Upper lobe of left lung (tissue), 6 donors: Measurements from ENCODE around the gene IFI44L. TPM values are rescaled to one million over a fixed set of nuclear protein-coding genes. Genes with fewer than 3 reads are reported as not detected.

Experiments used
- ATAC-seq, 2 donors: fragments of 200-7000 bp; cut with Tn5 transposase; one replicate each; pipeline ENCODE4 v1.9.1; 2022; ENCODE audit warnings: mild to moderate bottlenecking in 2 of 2, moderate library complexity in 2 of 2; ENCODE audit not compliant: low FRiP score in 2 of 2
- DNase-seq, 2 donors: peaks; one replicate each; pipeline ENCODE4 v3.0.0-alpha.2; 2019 to 2020
- H3K27ac ChIP-seq, 4 donors: fragments of 200-600 bp; sonication (generic); one replicate each; pipeline ENCODE4 v1.5.1; 2016 to 2019
- H3K27me3 ChIP-seq, 4 donors: fragments of 200-600 bp; sonication (generic); one replicate each; pipeline ENCODE4 v1.5.1; 2017 to 2019
- H3K36me3 ChIP-seq, 4 donors: fragments of 200-600 bp; sonication (generic); one replicate each; pipeline ENCODE4 v1.5.1; 2016 to 2019
- H3K4me1 ChIP-seq, 4 donors: fragments of 200-600 bp; sonication (generic); one replicate each; pipeline ENCODE4 v1.5.1; 2018 to 2019
- H3K4me3 ChIP-seq, 4 donors: fragments of 200-600 bp; sonication (generic); one replicate each; pipeline ENCODE4 v1.5.1; 2017 to 2019; ENCODE audit warnings: mild to moderate bottlenecking in 2 of 4, moderate library complexity in 1 of 4
- H3K9me3 ChIP-seq, 4 donors: fragments of 200-600 bp; sonication (generic); one replicate each; pipeline ENCODE4 v1.5.1; 2018 to 2019
- CTCF ChIP-seq, 6 experiments: fragments of 450-650 bp in 4 of 6; fragments of 200-600 bp in 2 of 6; sonication (generic) in 2 of 6; IDR thresholded peaks; one replicate each; pipeline ENCODE4 v1.5.1; 2016 to 2019; ENCODE audit warnings: antibody characterized with exemption in 6 of 6
- EP300 ChIP-seq, 4 donors: sonication (generic); formaldehyde crosslinking; IDR thresholded peaks; one replicate each; pipeline ENCODE4 v1.5.1; 2017; ENCODE audit warnings: antibody characterized with exemption in 4 of 4, control low read depth in 2 of 4
- POLR2A ChIP-seq, 4 donors: fragments of 450-650 bp; IDR thresholded peaks; one replicate each; pipeline ENCODE4 v1.5.1; 2016 to 2017; ENCODE audit warnings: antibody characterized with exemption in 4 of 4, mild to moderate bottlenecking in 2 of 4
- POLR2AphosphoS5 ChIP-seq, 2 donors: sonication (generic); formaldehyde crosslinking; IDR thresholded peaks; one replicate each; pipeline ENCODE4 v1.5.1; 2017; ENCODE audit warnings: antibody characterized with exemption in 2 of 2
- WGBS, 2 donors: methylation state at CpG; one replicate each; pipeline ENCODE4 v1.1.5; 2017 to 2018; 5-methylcytosine and 5-hydroxymethylcytosine counted together
- total RNA-seq, 6 donors: library from RNA; depleted of rRNA in 4 of 6; stranded (reverse); fragments of >200 nt in 4 of 6; gene quantifications; one replicate each; pipeline versions ENCODE4 v1.1.0 to v1.2.1, GENCODE V29; 2016 to 2021
- donor health status: DM: no; HTN: no; CAD: no; lungs with moderate emphysema.
- donor health status: DM: no; HTN: yes; CAD: no; lungs with severe emphysema.

Gene IFI44L
- total RNA-seq, 6 donors from 2014 or later, result 6.1 to 29.3 (median 18.3) TPM

- Histone ChIP-seq H3K27ac (no peak overlapping the region), H3K4me3 (no peak overlapping the region), H3K27me3 (no peaks in the 10 kb centered on the region), H3K9me3 (no peaks in the 10 kb centered on the region), H3K4me1 (no peaks in the 10 kb centered on the region), H3K36me3 (peaks cover 0 to 10% (median 6%) of the 10 kb centered on the region in 4 donors)
- 86 to 100% methylated on average over 1 of the region's 1 CpG for WGBS, 2 donors
- DNase-seq, result no peak
- no peak for TF ChIP-seq POLR2A (IDR thresholded peaks at IDR 0.05)
- TF ChIP-seq CTCF (IDR thresholded peaks at IDR 0.05), result no peak
- no peak for TF ChIP-seq EP300 (IDR thresholded peaks at IDR 0.05)
- TF ChIP-seq POLR2AphosphoS5 (IDR thresholded peaks at IDR 0.05), result no peak
- no peak for ATAC-seq
These were observed 47.7 kb downstream of the IFI44L start for GRCh38 chr1:78667939-78668338.

GRCh38 chr1:78668427-78668826 is 48.2 kb downstream of the IFI44L start:
- H3K4me1 ChIP-seq, result no peaks in the 10 kb centered on the region
- H3K27me3 ChIP-seq, result no peaks in the 10 kb centered on the region
- DNase-seq (no peak), ATAC-seq (no peak)
- H3K9me3 ChIP-seq, result no peaks in the 10 kb centered on the region
- H3K4me3 ChIP-seq, result no peak overlapping the region
- no peak for TF ChIP-seq CTCF (IDR thresholded peaks at IDR 0.05)
- TF ChIP-seq POLR2AphosphoS5 (IDR thresholded peaks at IDR 0.05), result no peak
- TF ChIP-seq EP300 (IDR thresholded peaks at IDR 0.05), result no peak
- TF ChIP-seq POLR2A (IDR thresholded peaks at IDR 0.05), result no peak
- peaks cover 0 to 5% (median 2%) of the 10 kb centered on the region in 4 donors for H3K36me3 ChIP-seq
- no peak overlapping the region for H3K27ac ChIP-seq

- DNase-seq (no peak), ATAC-seq (peak in 1 of 2 donors; percentile 43)
- Histone ChIP-seq H3K4me1 (no peaks in the 10 kb centered on the region), H3K36me3 (no peaks in the 10 kb centered on the region), H3K27ac (no peak overlapping the region), H3K27me3 (no peaks in the 10 kb centered on the region), H3K9me3 (no peaks in the 10 kb centered on the region), H3K4me3 (no peak overlapping the region)
- TF ChIP-seq POLR2A (IDR thresholded peaks at IDR 0.05) (no peak), POLR2AphosphoS5 (IDR thresholded peaks at IDR 0.05) (no peak), CTCF (IDR thresholded peaks at IDR 0.05) (no peak), EP300 (IDR thresholded peaks at IDR 0.05) (no peak)
- WGBS, 2 donors, result 80 to 100% methylated on average over 1 of the region's 1 CpG
These were observed 52.2 kb downstream of the IFI44L start for GRCh38 chr1:78672428-78672827.

GRCh38 chr1:78673120-78673519 is 52.9 kb downstream of the IFI44L start:
- WGBS, 2 donors, result 93 to 98% methylated on average over 4 to 5 of the region's 5 CpGs
- Histone ChIP-seq H3K36me3 (no peaks in the 10 kb centered on the region), H3K9me3 (no peaks in the 10 kb centered on the region), H3K27me3 (no peaks in the 10 kb centered on the region), H3K27ac (no peak overlapping the region), H3K4me1 (no peaks in the 10 kb centered on the region), H3K4me3 (no peak overlapping the region)
- ATAC-seq, result no peak
- no peak for TF ChIP-seq POLR2AphosphoS5 (IDR thresholded peaks at IDR 0.05)
- TF ChIP-seq CTCF (IDR thresholded peaks at IDR 0.05), result no peak
- no peak for TF ChIP-seq EP300 (IDR thresholded peaks at IDR 0.05)
- no peak for TF ChIP-seq POLR2A (IDR thresholded peaks at IDR 0.05)
- no peak for DNase-seq

GRCh38 chr1:78676347-78676982 is 56.2 kb downstream of the IFI44L start:
- H3K36me3 ChIP-seq, result no peaks in the 10 kb centered on the region
- no peak overlapping the region for H3K27ac ChIP-seq
- TF ChIP-seq CTCF (IDR thresholded peaks at IDR 0.05), result peak; percentile 62 to 82 (median 77)
- TF ChIP-seq POLR2AphosphoS5 (IDR thresholded peaks at IDR 0.05), result no peak
- WGBS, 2 donors, result 43 to 45% methylated on average over 9 of the region's 9 CpGs
- peak in 1 of 2 donors; percentile 35 for DNase-seq
- H3K4me3 ChIP-seq, result no peak overlapping the region
- no peaks in the 10 kb centered on the region for H3K9me3 ChIP-seq
- no peaks in the 10 kb centered on the region for H3K27me3 ChIP-seq
- ATAC-seq, result peak in 1 of 2 donors; percentile 63
- H3K4me1 ChIP-seq, result no peaks in the 10 kb centered on the region
